ENCODE data around the gene TEX51. TPM values are rescaled to one million over a fixed set of nuclear protein-coding genes. Genes with fewer than 3 reads are reported as not detected.

The TEX51 gene
- total RNA-seq, 2 donors from 2014 or later: 1.3 TPM; not detected in 1

GRCh38 chr2:126908721-126909177 is 10.1 kb downstream of the TEX51 start:
- H3K9me3 ChIP-seq: no peaks in the 10 kb centered on the region
- 45% methylated on average over 10 of the region's 10 CpGs for WGBS
- H3K4me1 ChIP-seq (replicated peaks): no peaks in the 10 kb centered on the region
- H3K27me3 ChIP-seq (replicated peaks; ENCODE audit: insufficient read depth): no peaks in the 10 kb centered on the region
- no peak overlapping the region for H3K4me3 ChIP-seq
- intact Hi-C loops (cut with DNase I): no loop called here
- TF ChIP-seq POLR2AphosphoS5 (IDR thresholded peaks at IDR 0.05): no peak
- TF ChIP-seq, protein P1, sequence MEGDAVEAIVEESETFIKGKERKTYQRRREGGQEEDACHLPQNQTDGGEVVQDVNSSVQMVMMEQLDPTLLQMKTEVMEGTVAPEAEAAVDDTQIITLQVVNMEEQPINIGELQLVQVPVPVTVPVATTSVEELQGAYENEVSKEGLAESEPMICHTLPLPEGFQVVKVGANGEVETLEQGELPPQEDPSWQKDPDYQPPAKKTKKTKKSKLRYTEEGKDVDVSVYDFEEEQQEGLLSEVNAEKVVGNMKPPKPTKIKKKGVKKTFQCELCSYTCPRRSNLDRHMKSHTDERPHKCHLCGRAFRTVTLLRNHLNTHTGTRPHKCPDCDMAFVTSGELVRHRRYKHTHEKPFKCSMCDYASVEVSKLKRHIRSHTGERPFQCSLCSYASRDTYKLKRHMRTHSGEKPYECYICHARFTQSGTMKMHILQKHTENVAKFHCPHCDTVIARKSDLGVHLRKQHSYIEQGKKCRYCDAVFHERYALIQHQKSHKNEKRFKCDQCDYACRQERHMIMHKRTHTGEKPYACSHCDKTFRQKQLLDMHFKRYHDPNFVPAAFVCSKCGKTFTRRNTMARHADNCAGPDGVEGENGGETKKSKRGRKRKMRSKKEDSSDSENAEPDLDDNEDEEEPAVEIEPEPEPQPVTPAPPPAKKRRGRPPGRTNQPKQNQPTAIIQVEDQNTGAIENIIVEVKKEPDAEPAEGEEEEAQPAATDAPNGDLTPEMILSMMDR (IDR thresholded peaks at IDR 0.05): no peak
- TF ChIP-seq POLR2A (IDR thresholded peaks at IDR 0.05): no peak
- no peak overlapping the region for H3K27ac ChIP-seq
- H3K36me3 ChIP-seq: no peaks in the 10 kb centered on the region
- no peak for DNase-seq (ENCODE audit: low spot score)

- H3K27ac ChIP-seq: no peak overlapping the region
- intact Hi-C loops (cut with DNase I): no loop called here
- no peaks in the 10 kb centered on the region for H3K27me3 ChIP-seq (replicated peaks; ENCODE audit: insufficient read depth)
- no peak overlapping the region for H3K4me3 ChIP-seq
- H3K36me3 ChIP-seq: no peaks in the 10 kb centered on the region
- WGBS: 46% methylated on average over 6 of the region's 6 CpGs
- no peaks in the 10 kb centered on the region for H3K9me3 ChIP-seq
- TF ChIP-seq POLR2A (IDR thresholded peaks at IDR 0.05) (no peak), POLR2AphosphoS5 (IDR thresholded peaks at IDR 0.05) (no peak)
- TF ChIP-seq, protein P1 (IDR thresholded peaks at IDR 0.05): no peak
- H3K4me1 ChIP-seq (replicated peaks): no peaks in the 10 kb centered on the region
- no peak for DNase-seq (ENCODE audit: low spot score)
Observed at GRCh38 chr2:126909366-126909765, 10.7 kb downstream of the TEX51 start.

- intact Hi-C loops (cut with DNase I): no loop called here
- no peaks in the 10 kb centered on the region for H3K9me3 ChIP-seq
- no peak for DNase-seq (ENCODE audit: low spot score)
Observed at GRCh38 chr2:126909781-126910180, 11.1 kb downstream of the TEX51 start.

GRCh38 chr2:126910637-126911036 is 11.9 kb downstream of the TEX51 start:
- WGBS: 26% methylated on average over 1 of the region's 1 CpG

More at GRCh38 chr2:126909781-126910180, 11.1 kb downstream of the TEX51 start:
- no peak for TF ChIP-seq POLR2AphosphoS5 (IDR thresholded peaks at IDR 0.05)
- TF ChIP-seq, protein P1 (IDR thresholded peaks at IDR 0.05): no peak
- no peak for TF ChIP-seq POLR2A (IDR thresholded peaks at IDR 0.05)
- Histone ChIP-seq H3K4me3 (no peak overlapping the region), H3K27ac (no peak overlapping the region), H3K36me3 (no peaks in the 10 kb centered on the region), H3K4me1 (replicated peaks) (no peaks in the 10 kb centered on the region), H3K27me3 (replicated peaks; ENCODE audit: insufficient read depth) (no peaks in the 10 kb centered on the region)
- WGBS: 74% methylated on average over 3 of the region's 3 CpGs

More at GRCh38 chr2:126910637-126911036, 11.9 kb downstream of the TEX51 start:
- no peak for DNase-seq (ENCODE audit: low spot score)
- H3K4me3 ChIP-seq: no peak overlapping the region
- no peak overlapping the region for H3K27ac ChIP-seq
- H3K36me3 ChIP-seq: no peaks in the 10 kb centered on the region
- no peaks in the 10 kb centered on the region for H3K4me1 ChIP-seq (replicated peaks)
- intact Hi-C loops (cut with DNase I): no loop called here
- no peaks in the 10 kb centered on the region for H3K27me3 ChIP-seq (replicated peaks; ENCODE audit: insufficient read depth)
- TF ChIP-seq POLR2A (IDR thresholded peaks at IDR 0.05) (no peak), POLR2AphosphoS5 (IDR thresholded peaks at IDR 0.05) (no peak)
- TF ChIP-seq, protein P1 (IDR thresholded peaks at IDR 0.05): no peak
- H3K9me3 ChIP-seq: no peaks in the 10 kb centered on the region

Data from prostate gland (tissue), 2 donors.